ENCODE results near the gene CYS1.

- TF ChIP-seq CTCF (IDR thresholded peaks at IDR 0.05; ENCODE audit: low read depth, low read length, missing input control) (no peak), ZBTB33 (IDR thresholded peaks at IDR 0.05) (no peak), SP1 (IDR thresholded peaks at IDR 0.05) (no peak), EGR1 (IDR thresholded peaks at IDR 0.05; ENCODE audit: low read depth in 2 of 2) (no peak), GABPA (IDR thresholded peaks at IDR 0.05 in 1 of 2, conservative IDR thresholded peaks at IDR 0.05 in 1 of 2) (no peak), FOXA1 (IDR thresholded peaks at IDR 0.05) (no peak)
Measured at GRCh38 chr2:10007921-10008808, 72.0 kb downstream of the CYS1 start.

All from liver (tissue), 3 donors.